ENCODE measurements around the gene KLHL29.

DNA sequence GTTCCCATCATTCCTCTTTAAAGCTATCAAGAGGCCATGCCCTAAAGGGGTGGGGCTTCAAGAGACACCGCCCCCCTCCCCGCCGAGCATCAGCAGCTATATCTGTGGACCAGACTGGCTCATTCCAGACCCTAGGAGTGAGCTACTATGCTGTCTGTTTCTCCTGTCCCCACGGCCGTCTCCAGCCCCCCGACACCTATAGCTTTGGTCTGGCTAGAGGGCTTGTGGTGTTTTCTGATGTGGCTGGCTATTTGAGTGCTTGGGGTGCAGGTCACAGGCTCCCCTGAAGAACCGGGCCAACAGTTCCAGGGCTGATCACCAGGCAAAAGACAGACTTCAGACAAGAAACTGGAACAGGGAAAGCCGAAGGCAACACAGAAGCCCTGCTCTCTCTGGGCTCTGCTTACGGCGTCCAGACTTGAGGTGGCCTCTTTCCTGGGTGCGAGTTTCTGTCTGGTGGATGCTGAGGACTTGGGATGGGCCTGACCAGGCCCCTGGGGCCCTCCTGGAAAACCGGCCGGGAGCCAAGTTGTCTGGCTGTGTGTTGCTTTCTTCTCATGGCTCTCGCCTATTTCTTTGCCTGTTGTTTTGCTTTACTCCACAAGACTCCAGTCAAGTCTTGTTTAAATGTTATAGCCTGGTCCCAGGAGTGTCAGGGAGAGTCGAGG, 83.6 kb downstream of the KLHL29 start:
- TF ChIP-seq, protein P1, sequence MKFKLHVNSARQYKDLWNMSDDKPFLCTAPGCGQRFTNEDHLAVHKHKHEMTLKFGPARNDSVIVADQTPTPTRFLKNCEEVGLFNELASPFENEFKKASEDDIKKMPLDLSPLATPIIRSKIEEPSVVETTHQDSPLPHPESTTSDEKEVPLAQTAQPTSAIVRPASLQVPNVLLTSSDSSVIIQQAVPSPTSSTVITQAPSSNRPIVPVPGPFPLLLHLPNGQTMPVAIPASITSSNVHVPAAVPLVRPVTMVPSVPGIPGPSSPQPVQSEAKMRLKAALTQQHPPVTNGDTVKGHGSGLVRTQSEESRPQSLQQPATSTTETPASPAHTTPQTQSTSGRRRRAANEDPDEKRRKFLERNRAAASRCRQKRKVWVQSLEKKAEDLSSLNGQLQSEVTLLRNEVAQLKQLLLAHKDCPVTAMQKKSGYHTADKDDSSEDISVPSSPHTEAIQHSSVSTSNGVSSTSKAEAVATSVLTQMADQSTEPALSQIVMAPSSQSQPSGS (IDR thresholded peaks at IDR 0.05; ENCODE audit: low read length) = no peak
- no peak for TF ChIP-seq TCF7 (IDR thresholded peaks at IDR 0.05; ENCODE audit: borderline replicate concordance)
